Loucy (cell line): Measurements from ENCODE around the gene OR5H1.

ENCODE experiments used
- CTCF ChIP-seq: fragments of 200-600 bp; sonication (generic); conservative IDR thresholded peaks from 2 replicates; pipeline ENCODE4 v1.5.1; 2014; ENCODE audit warnings: mild to moderate bottlenecking, antibody characterized with exemption, low read length
- EZH2phosphoT487 ChIP-seq: fragments of 200-600 bp; IDR thresholded peaks from 2 replicates; pipeline ENCODE4 v1.6.1; 2018; ENCODE audit warnings: antibody characterized with exemption, mild to moderate bottlenecking, moderate library complexity, borderline replicate concordance

- TF ChIP-seq CTCF: no peak
- no peak for TF ChIP-seq EZH2phosphoT487
Measured at GRCh38 chr3:98108162-98108561, 22.4 kb upstream of the OR5H1 start.
